Rectal smooth muscle tissue (tissue), 1 donor: ENCODE data around the gene PPP1CB.

Source experiments
- H3K27ac ChIP-seq: one replicate; pipeline ENCODE4 v1.7.0; 2013; ENCODE audit warnings: low read depth, low read length, inconsistent platforms
- H3K27me3 ChIP-seq: one replicate; pipeline ENCODE4 v1.7.0; 2013; ENCODE audit warnings: low read length; ENCODE audit not compliant: control insufficient read depth, insufficient read depth
- H3K36me3 ChIP-seq: one replicate; pipeline ENCODE4 v1.7.0; 2013; ENCODE audit warnings: low read length; ENCODE audit not compliant: control insufficient read depth, insufficient read depth
- H3K4me1 ChIP-seq: one replicate; pipeline ENCODE4 v1.7.0; 2013; ENCODE audit warnings: low read length; ENCODE audit not compliant: control insufficient read depth, insufficient read depth
- H3K4me3 ChIP-seq: one replicate; pipeline ENCODE4 v1.7.0; 2013; ENCODE audit warnings: low read length
- H3K9ac ChIP-seq: one replicate; pipeline ENCODE4 v1.7.0; 2013; ENCODE audit warnings: low read length

PPP1CB gene

DNA sequence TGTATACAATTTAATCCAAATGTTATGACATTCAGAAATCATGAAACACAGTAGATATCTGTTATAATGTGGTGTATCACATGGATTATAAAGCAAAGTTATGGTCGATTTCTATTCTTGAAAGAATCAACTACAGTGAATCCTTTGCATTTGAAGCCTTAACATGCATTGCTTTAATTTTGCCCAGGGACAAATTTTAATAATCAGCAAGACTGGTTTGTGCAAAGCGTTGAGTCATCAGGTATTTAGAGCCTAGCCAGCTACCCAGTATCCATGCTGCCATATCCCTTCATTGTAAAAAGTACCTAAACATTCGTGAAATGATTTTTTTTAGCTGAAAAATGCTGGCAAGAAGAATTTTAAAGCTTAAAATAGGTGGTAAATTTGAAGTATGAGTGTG, 50.1 kb downstream of the PPP1CB start:
- Histone ChIP-seq H3K9ac (no peak overlapping the region), H3K4me3 (no peak overlapping the region), H3K27ac (no peak overlapping the region), H3K4me1 (no peaks in the 10 kb centered on the region), H3K27me3 (no peaks in the 10 kb centered on the region), H3K36me3 (peaks cover 12% of the 10 kb centered on the region)

DNA sequence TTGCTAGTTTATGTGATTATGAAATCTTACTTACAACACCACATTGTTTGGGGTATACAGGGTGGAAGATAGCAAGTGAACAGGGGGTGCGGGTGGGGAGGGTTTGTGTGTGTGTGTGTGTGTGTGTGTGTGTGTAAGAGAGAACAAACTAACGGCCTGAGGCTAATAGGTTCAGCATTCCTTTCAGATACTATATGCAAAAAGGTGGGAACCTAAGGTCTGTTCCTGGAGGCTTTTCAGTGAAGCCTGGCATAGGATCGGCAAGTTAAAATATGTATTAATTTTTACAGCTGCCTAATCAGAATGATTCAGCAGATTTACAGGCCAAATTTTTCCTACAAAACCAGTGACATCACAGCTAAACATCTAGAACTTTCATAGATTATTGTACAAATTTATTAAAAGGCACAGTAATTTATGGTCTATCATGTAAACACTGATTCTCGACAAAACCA, 51.4 kb downstream of the PPP1CB start:
- Histone ChIP-seq H3K27me3 (no peaks in the 10 kb centered on the region), H3K36me3 (peaks cover 9% of the 10 kb centered on the region), H3K4me3 (no peak overlapping the region), H3K27ac (no peak overlapping the region), H3K9ac (no peak overlapping the region), H3K4me1 (no peaks in the 10 kb centered on the region)

DNA sequence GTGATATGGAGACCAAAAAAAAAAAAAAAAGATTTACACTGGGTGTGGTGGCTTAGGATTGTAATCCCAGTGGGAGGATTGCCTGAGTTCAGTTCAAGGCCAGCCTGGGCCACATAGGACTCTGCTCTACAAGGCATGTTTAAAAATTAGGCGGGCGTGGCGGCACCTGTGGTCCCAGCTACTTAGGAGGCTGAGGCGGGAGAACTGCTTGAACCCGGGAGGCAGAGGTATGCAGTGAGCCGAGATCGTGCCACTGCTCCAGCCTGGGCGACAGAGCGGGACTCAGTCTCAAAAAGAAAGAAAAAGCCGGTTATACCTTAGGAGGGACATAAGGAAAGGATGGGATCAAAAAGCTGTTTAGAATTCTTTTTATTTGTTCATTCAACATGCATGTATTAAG, 58.3 kb downstream of the PPP1CB start:
- H3K9ac ChIP-seq: no peak overlapping the region
- no peak overlapping the region for H3K27ac ChIP-seq
- H3K4me1 ChIP-seq: peaks cover 3% of the 10 kb centered on the region
- H3K4me3 ChIP-seq: peak overlapping the region; percentile 72
- peaks cover 7% of the 10 kb centered on the region for H3K36me3 ChIP-seq
- H3K27me3 ChIP-seq: no peaks in the 10 kb centered on the region

DNA sequence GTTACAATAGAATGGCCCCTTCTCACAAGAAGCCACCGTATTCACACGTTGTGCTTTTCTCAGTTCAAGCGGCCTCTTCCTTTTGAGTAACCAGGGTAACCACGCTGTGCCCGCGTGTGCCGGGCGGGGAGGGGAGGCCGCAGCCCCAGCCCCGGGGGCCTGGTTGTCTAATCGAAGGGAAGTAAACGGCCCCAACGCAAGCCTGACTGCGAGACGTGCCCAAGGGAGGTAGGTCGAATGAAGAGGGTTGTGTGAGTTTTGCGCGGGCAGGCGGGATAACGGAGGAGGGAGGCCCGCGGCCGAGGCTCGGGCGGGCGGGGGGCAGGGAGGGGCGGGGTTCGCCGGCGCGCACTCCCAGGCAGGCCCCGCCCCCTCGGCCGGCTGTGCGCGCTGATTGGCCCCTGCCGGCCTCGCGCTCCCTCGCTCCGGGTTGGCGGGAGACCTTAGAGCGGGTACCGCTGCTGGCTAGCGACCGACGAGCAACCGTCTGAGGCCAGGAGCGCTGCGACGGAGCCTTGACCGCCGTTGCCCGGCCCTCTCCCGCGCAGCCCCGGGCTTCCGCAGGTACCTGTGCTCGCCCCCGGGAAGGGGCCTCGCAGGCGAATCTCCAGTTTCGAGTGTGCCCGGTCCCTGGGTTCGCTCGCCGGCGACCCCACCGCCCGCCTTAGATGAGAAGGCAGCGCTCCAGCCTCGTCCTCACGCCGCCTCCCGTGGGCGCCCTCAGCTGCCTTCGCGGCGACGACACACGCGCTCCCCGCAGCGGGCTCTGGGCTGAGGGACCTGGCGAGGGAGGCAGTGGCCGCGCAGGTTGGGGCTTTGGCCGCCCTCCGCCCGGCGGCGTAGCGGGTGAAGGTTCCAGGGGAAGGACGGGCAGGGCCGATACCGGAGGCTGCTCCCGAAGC, 59.0 kb downstream of the PPP1CB start, which contains the start of gene SPDYA:
SPDYA (plus strand) TSS at position 451 of the 902 bp plus-strand sequence. CDS start 5,181 bp downstream, outside the sequence.
- H3K4me3 ChIP-seq: peak within 1 kb of the TSS; percentile 72
- peaks cover 2% of the 10 kb centered on the region for H3K36me3 ChIP-seq
- H3K9ac ChIP-seq: no peak within 1 kb of the TSS
- H3K27ac ChIP-seq: no peak within 1 kb of the TSS
- peaks cover 3% of the 10 kb centered on the region for H3K4me1 ChIP-seq
- no peaks in the 10 kb centered on the region for H3K27me3 ChIP-seq

DNA sequence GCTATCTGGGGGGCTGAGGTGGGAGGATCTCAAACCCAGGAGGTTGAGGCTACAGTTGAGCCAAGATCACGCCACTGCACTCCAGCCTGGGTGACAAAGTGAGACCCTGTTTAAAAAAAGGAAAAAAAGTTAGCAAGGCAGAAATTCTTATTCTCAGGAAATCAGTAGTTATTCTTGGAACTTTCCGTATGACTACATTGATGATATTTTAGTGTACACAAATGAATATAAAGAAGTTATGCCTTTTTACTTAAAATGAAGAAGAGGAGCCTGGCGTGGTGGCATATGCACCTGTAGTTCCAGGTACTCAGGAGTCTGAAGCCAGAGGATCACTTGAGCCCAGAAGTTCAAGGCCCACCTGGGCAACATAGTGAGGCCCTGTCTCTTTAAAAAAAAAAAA, 66.4 kb downstream of the PPP1CB start:
- Histone ChIP-seq H3K36me3 (no peaks in the 10 kb centered on the region), H3K27ac (no peak overlapping the region), H3K9ac (no peak overlapping the region), H3K27me3 (no peaks in the 10 kb centered on the region), H3K4me3 (no peak overlapping the region), H3K4me1 (no peaks in the 10 kb centered on the region)

DNA sequence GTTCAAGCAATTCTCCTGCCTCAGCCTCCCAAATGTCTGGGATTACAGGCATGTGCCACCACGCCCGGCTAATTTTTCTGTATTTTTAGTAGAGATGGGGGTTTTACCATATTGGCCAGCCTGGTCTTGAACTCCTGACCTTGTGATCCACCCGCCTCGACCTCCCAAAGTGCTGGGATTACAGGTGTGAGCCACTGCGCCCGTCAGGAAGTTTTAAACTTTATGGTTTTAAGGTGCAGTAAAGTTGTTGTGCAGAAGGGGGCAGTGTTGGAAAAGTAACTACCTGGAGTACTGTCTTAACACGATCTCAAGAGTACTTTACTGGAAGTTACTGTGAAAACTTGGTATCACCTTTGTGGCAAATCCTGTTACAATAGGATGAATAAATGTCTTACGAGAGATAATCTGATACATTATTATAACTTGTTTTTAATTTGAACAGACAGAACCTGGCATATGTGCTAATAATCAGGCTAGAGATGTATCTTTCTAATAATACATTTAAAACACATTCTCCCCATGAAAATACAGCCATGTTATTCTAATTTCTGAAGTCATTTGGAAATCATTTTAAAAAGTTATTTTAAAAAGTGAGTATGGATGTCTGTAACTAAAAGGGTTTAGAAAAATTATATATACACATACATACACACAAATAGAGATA, 69.8 kb downstream of the PPP1CB start:
- Histone ChIP-seq H3K27me3 (no peaks in the 10 kb centered on the region), H3K4me3 (no peak overlapping the region), H3K27ac (no peak overlapping the region), H3K36me3 (no peaks in the 10 kb centered on the region), H3K4me1 (no peaks in the 10 kb centered on the region), H3K9ac (no peak overlapping the region)

DNA sequence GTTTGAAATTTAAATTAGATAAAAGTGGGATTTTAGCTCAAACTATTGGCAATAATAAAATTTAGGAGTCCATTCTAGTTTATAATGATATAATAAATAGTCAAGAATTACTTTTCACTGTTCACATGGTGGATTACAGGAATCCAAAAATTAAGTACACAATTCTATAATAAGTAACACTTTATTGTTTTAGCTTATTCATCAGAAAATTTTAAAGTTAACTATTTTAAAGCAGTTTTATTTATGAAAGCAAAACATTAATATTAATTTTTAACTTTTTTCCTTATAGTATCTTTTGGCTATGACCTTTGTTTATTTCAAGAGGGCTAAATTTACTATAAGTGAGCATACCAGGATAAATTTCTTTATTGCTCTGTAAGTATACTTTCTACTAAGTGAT, 70.4 kb downstream of the PPP1CB start:
- Histone ChIP-seq H3K27me3 (no peaks in the 10 kb centered on the region), H3K9ac (no peak overlapping the region), H3K36me3 (no peaks in the 10 kb centered on the region), H3K4me1 (no peaks in the 10 kb centered on the region), H3K27ac (no peak overlapping the region), H3K4me3 (no peak overlapping the region)

DNA sequence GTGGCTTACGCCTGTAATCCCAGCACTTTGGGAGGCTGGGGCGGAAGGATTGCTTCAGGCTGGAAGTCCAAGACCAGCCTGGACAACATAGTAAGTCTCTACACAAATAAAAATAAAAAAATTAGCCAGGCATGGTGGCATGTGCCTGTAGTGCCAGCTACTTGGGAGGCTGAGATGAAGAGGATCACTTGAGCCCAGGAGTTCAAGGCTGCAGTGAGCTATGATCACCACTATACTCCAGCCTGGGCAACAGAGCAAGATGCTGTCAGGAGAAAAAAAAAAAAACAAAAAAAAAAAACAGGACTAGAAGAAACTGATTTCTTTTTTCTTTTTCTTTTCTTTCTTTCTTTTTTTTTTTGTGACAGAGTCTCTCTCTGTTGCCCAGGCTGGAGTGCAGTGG, 72.6 kb downstream of the PPP1CB start:
- H3K36me3 ChIP-seq: no peaks in the 10 kb centered on the region
- H3K27me3 ChIP-seq: no peaks in the 10 kb centered on the region
- H3K27ac ChIP-seq: no peak overlapping the region
- H3K4me3 ChIP-seq: no peak overlapping the region
- H3K9ac ChIP-seq: no peak overlapping the region
- no peaks in the 10 kb centered on the region for H3K4me1 ChIP-seq

DNA sequence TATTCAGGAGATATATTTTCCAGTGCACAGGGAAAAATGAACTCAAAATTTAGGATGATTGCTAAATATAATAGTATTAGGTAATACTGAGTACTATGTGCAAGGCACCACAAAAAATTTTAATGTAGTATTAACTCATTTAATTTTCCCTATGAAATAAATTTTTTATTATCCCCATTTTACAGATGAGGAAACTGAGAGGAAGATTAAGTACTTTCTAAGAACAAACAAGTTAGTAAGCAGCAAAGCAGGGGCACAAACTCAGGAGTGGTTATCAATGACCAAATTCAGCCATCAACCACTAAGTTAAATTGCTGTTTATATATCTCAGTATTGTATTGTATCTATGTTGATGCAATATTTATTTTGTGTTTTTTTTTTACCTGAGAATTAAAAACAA, 73.2 kb downstream of the PPP1CB start:
- Histone ChIP-seq H3K27ac (no peak overlapping the region), H3K4me1 (no peaks in the 10 kb centered on the region), H3K27me3 (no peaks in the 10 kb centered on the region), H3K9ac (no peak overlapping the region), H3K36me3 (no peaks in the 10 kb centered on the region), H3K4me3 (no peak overlapping the region)

DNA sequence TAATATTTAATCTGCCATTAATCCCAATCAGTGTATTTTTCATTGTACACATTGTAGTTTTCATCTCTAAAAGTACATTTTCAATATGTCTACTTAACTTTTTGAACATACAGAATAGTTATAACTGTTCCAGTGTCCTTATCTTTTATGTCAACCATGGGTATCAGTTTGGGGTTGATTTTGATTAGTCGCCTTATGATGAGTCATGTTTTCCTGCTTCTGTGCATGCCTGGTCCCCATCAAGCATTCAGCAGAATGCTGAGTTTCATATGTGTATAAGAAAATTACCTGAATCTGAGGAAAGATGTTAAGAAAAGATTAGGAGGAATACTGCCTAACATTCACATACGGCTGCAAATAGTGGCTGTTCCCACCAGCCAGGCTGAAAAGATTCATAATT, 76.8 kb downstream of the PPP1CB start:
- Histone ChIP-seq H3K9ac (no peak overlapping the region), H3K27me3 (no peaks in the 10 kb centered on the region), H3K36me3 (no peaks in the 10 kb centered on the region), H3K4me1 (no peaks in the 10 kb centered on the region), H3K27ac (no peak overlapping the region), H3K4me3 (no peak overlapping the region)

DNA sequence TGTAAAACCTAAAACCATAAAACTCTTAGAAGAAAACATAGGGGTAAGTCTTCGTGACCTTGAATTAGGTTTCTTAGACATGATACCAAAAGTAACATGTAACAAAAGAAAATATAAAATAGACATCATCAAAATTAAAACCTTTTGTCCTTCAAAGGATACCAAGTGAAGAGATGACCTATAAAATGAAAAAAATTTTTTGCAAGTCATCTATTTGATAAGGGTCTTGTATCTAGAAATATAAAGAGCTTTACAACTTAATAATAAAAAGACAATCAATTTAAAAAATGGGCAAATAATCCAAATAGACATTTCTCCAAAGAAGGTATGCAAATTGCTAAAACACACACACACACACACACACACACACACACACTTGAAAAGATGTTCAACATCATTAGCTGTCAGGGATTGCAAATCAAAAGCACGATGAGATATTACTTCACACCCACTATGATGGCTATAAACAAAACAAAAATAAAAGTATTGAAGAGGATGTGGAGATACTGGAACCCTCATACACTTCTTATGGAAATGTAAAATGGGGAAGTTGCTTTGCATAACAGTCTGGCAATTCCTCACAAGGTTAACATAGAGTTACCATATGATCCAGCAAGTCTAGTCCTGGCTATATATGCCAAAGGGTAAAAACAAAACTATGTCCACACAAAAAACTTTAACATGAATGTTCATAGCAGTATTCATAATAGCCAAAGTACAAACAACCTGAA, 82.3 kb downstream of the PPP1CB start:
- no peak overlapping the region for H3K4me3 ChIP-seq
- H3K9ac ChIP-seq: no peak overlapping the region
- H3K36me3 ChIP-seq: no peaks in the 10 kb centered on the region
- no peaks in the 10 kb centered on the region for H3K27me3 ChIP-seq
- no peak overlapping the region for H3K27ac ChIP-seq
- H3K4me1 ChIP-seq: no peaks in the 10 kb centered on the region

DNA sequence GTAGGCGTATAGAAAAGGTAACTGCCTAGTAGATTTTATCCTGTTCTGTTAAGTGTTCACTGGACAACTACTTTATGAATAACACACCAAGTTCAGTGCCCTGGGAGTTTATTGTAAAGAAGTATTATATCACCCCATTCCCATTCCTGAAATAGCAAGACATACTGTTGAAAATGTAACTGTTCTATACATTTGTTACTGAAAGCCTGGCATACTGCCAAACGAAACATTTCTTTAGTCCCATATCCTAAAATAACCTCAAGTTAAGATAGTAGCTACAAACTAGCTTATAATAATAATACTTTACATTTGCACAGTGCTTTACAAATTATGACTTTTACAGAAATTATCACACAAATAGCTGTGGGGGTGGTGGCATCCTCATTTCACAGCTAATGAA, 84.2 kb downstream of the PPP1CB start:
- Histone ChIP-seq H3K9ac (no peak overlapping the region), H3K27me3 (no peaks in the 10 kb centered on the region), H3K4me3 (no peak overlapping the region), H3K27ac (no peak overlapping the region), H3K4me1 (no peaks in the 10 kb centered on the region), H3K36me3 (no peaks in the 10 kb centered on the region)
